Esophagus muscularis mucosa (tissue), 4 donors: Measurements from ENCODE around the gene CNBD2. TPM values are rescaled to one million over a fixed set of nuclear protein-coding genes. Genes with fewer than 3 reads are reported as not detected.
A peak's percentile ranks its signal among the peaks of the same experiment; 100 is the strongest.
"Not testable (repeated sequence)": the region's sequence is repeated elsewhere in the genome, so short reads cannot be mapped to it uniquely, and the experiment has no call there.

ENCODE experiments used
- DNase-seq: peaks from one replicate; pipeline ENCODE4 v3.0.0-alpha.2; 2017; ENCODE audit errors: extremely low spot score
- H3K27ac ChIP-seq, 4 donors: fragments of 200-600 bp; sonication (generic); replicated peaks in 1 of 4; 1 replicate in 3 of 4; 2 replicates in 1 of 4; pipeline ENCODE4 v1.5.1; 2016 to 2019; ENCODE audit warnings: mild to moderate bottlenecking in 1 of 4
- H3K27me3 ChIP-seq, 4 donors: fragments of 200-600 bp; sonication (generic); one replicate each; pipeline versions ENCODE4 v1.5.1 to v1.6.0; 2016 to 2019
- H3K36me3 ChIP-seq, 4 donors: fragments of 200-600 bp; sonication (generic); one replicate each; pipeline ENCODE4 v1.5.1; 2016 to 2019
- H3K4me1 ChIP-seq, 4 donors: fragments of 200-600 bp; sonication (generic); one replicate each; pipeline ENCODE4 v1.5.1; 2016 to 2019
- H3K4me3 ChIP-seq, 4 donors: fragments of 200-600 bp; sonication (generic); 1 replicate in 2 of 4; 2 replicates in 2 of 4; pipeline ENCODE4 v1.5.1; 2016 to 2019; ENCODE audit warnings: mild to moderate bottlenecking in 4 of 4, moderate library complexity in 1 of 4
- H3K9me3 ChIP-seq, 4 donors: fragments of 200-600 bp; sonication (generic); 1 replicate in 3 of 4; 2 replicates in 1 of 4; pipeline ENCODE4 v1.5.1; 2016 to 2019
- CTCF ChIP-seq, 3 experiments: fragments of 200-600 bp in 2 of 3; fragments of 450-650 bp in 1 of 3; sonication (generic) in 2 of 3; IDR thresholded peaks; one replicate each; pipeline ENCODE4 v1.5.1; 2017 to 2019; ENCODE audit warnings: antibody characterized with exemption in 3 of 3, mild to moderate bottlenecking in 2 of 3, moderate library complexity in 1 of 3
- EP300 ChIP-seq: sonication (generic); formaldehyde crosslinking; IDR thresholded peaks from one replicate; pipeline ENCODE4 v1.6.1; 2017; ENCODE audit warnings: antibody characterized with exemption
- POLR2A ChIP-seq: fragments of 450-650 bp; IDR thresholded peaks from one replicate; pipeline ENCODE4 v1.6.1; 2017; ENCODE audit warnings: antibody characterized with exemption, moderate library complexity, mild to moderate bottlenecking, low read depth
- POLR2AphosphoS5 ChIP-seq, 2 donors: sonication (generic); formaldehyde crosslinking; IDR thresholded peaks; one replicate each; pipeline ENCODE4 v1.6.1; 2017; ENCODE audit warnings: antibody characterized with exemption in 2 of 2
- WGBS: methylation state at CpG from one replicate; pipeline ENCODE4 v1.1.5; 2018; 5-methylcytosine and 5-hydroxymethylcytosine counted together
- intact Hi-C: fragments of 100-400 bp; cut with DNase I; formaldehyde crosslinking; loops from one replicate; pipeline ENCODE4 v1.15.1; 2023
- total RNA-seq, 4 donors: library from RNA; depleted of rRNA; stranded (reverse); fragments of >200 nt; gene quantifications; one replicate each; pipeline versions ENCODE4 v1.1.0 to v1.2.1, GENCODE V29; 2016

The CNBD2 gene
- total RNA-seq, 4 donors from 2014 or later = 4.2 to 7.1 (median 4.7) TPM

GRCh38 chr20:35953387-35954199, 14.8 kb upstream of the CNBD2 start:
- 12% methylated on average over 8 of the region's 65 CpGs for WGBS

GRCh38 chr20:35954200-35954906, 14.0 kb upstream of the CNBD2 start, which contains the start of gene SCAND1:
Gene SCAND1 (minus strand): TSS chr20:35954502. CDS start chr20:35954284, 218 bp downstream.
- TF ChIP-seq EP300 = no peak
- TF ChIP-seq POLR2AphosphoS5 (IDR thresholded peaks at IDR 0.05) = peak; percentile 93 to 95
- TF ChIP-seq CTCF (IDR thresholded peaks at IDR 0.05) = peak; percentile 94 to 97 (median 95)
- TF ChIP-seq POLR2A = peak; percentile 53
- Histone ChIP-seq H3K9me3 (no peaks in the 10 kb centered on the region), H3K27me3 (no peaks in the 10 kb centered on the region), H3K27ac (peak within 1 kb of the TSS; percentile 90 to 99 (median 97)), H3K36me3 (peaks cover 0 to 5% (median 0%) of the 10 kb centered on the region in 4 donors), H3K4me3 (peak within 1 kb of the TSS; percentile 68 to 97 (median 88)), H3K4me1 (peaks cover 23 to 30% (median 27%) of the 10 kb centered on the region in 4 donors)
- DNase-seq = peak; percentile 97
- intact Hi-C loops = no loop called here
- 1% methylated on average over 16 of the region's 76 CpGs for WGBS

More at GRCh38 chr20:35953387-35954199, 14.8 kb upstream of the CNBD2 start:
- Histone ChIP-seq H3K36me3 (peaks cover 0 to 5% (median 2%) of the 10 kb centered on the region in 4 donors), H3K27ac (peak overlapping the region; percentile 90 to 99 (median 97)), H3K27me3 (no peaks in the 10 kb centered on the region), H3K4me3 (peak overlapping the region; percentile 68 to 97 (median 88)), H3K4me1 (peaks cover 23 to 30% (median 27%) of the 10 kb centered on the region in 4 donors), H3K9me3 (no peaks in the 10 kb centered on the region)
- no peak for DNase-seq
- intact Hi-C loops = no loop called here
- TF ChIP-seq POLR2A (no peak), POLR2AphosphoS5 (IDR thresholded peaks at IDR 0.05) (no peak), EP300 (no peak), CTCF (IDR thresholded peaks at IDR 0.05) (no peak)

- H3K4me3 ChIP-seq = peak overlapping the region; percentile 68 to 97 (median 88)
- H3K9me3 ChIP-seq = no peaks in the 10 kb centered on the region
- peaks cover 0 to 5% (median 0%) of the 10 kb centered on the region in 4 donors for H3K36me3 ChIP-seq
- peaks cover 23 to 30% (median 27%) of the 10 kb centered on the region in 4 donors for H3K4me1 ChIP-seq
- intact Hi-C loops = no loop called here
- DNase-seq = no peak
- WGBS = 2% methylated on average over 19 of the region's 19 CpGs
- peak overlapping the region; percentile 90 to 99 (median 97) for H3K27ac ChIP-seq
- TF ChIP-seq EP300 (no peak), CTCF (IDR thresholded peaks at IDR 0.05) (no peak), POLR2AphosphoS5 (IDR thresholded peaks at IDR 0.05) (no peak), POLR2A (no peak)
- H3K27me3 ChIP-seq = no peaks in the 10 kb centered on the region
Observed at GRCh38 chr20:35954907-35955251, 13.5 kb upstream of the CNBD2 start.

- DNase-seq = no peak
- H3K36me3 ChIP-seq = no peaks in the 10 kb centered on the region
- H3K27ac ChIP-seq = no peak overlapping the region
- no peak for TF ChIP-seq POLR2A
- TF ChIP-seq POLR2AphosphoS5 (IDR thresholded peaks at IDR 0.05) = no peak
- TF ChIP-seq EP300 = no peak
- no peaks in the 10 kb centered on the region for H3K27me3 ChIP-seq
- no peaks in the 10 kb centered on the region for H3K9me3 ChIP-seq
- H3K4me3 ChIP-seq = no peak overlapping the region
- peaks cover 22 to 29% (median 27%) of the 10 kb centered on the region in 4 donors for H3K4me1 ChIP-seq
- intact Hi-C loops = no loop called here
Observed at GRCh38 chr20:35956616-35957015, 11.8 kb upstream of the CNBD2 start.

GRCh38 chr20:35959291-35959690, 9.1 kb upstream of the CNBD2 start:
- H3K4me3 ChIP-seq, H3K36me3 ChIP-seq, H3K4me1 ChIP-seq, H3K27me3 ChIP-seq, H3K9me3 ChIP-seq, H3K27ac ChIP-seq, intact Hi-C loops, DNase-seq: not testable (repeated sequence)
- 80% methylated on average over 6 of the region's 6 CpGs for WGBS
